CD4-positive, alpha-beta T cell treated with Interleukin-15 for 1 hour (primary cell): ENCODE measurements around the gene RTN3.
A peak's percentile ranks its signal among the peaks of the same experiment; 100 is the strongest.
"Not testable (repeated sequence)": the region's sequence is repeated elsewhere in the genome, so short reads cannot be mapped to it uniquely, and the experiment has no call there.

Experiments
- DNase-seq: peaks from one replicate; pipeline ENCODE4 v3.0.0-alpha.2; 2020

The RTN3 gene

GRCh38 chr11:63681321-63682065 is at the start of gene RTN3:
RTN3 (plus strand) TSS chr11:63681500; CDS start chr11:63681637, 137 bp downstream.
- peak; percentile 99 for DNase-seq

GRCh38 chr11:63635762-63636465 is 45.4 kb upstream of the RTN3 start:
- DNase-seq = peak; percentile 65

GRCh38 chr11:63638436-63638835 is 42.9 kb upstream of the RTN3 start:
- not testable (repeated sequence) for DNase-seq

DNA sequence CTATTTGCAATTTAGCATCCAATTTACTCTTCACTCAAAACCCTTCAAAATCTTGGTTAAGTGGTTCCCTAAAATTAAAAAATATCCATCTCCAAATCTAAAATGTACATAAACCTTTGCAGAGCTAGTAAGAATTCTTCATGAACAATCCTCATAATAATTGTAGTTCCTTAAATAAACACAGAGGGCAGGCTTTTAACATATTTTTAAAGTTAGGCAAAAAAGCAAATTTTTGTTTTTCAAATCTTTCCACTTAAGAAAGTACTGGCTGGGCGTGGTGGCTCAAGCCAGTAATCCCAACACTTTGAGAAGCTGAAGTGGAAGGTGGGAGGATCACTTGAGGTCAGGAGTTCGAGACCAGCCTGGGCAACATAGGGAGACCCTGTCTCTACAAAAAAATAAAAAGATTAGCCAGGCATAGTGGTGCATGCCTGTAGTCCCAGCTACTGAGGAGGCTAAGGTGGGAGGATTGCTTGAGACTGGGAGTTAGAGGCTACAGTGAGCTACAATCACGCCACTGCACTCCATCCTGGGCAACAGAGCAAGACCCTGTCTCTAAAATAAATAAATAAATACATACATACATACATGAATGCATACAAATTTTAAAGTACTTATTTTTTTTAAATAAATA is 42.0 kb upstream of the RTN3 start:
- no peak for DNase-seq

GRCh38 chr11:63641727-63642126 is 39.6 kb upstream of the RTN3 start:
- no peak for DNase-seq

DNA sequence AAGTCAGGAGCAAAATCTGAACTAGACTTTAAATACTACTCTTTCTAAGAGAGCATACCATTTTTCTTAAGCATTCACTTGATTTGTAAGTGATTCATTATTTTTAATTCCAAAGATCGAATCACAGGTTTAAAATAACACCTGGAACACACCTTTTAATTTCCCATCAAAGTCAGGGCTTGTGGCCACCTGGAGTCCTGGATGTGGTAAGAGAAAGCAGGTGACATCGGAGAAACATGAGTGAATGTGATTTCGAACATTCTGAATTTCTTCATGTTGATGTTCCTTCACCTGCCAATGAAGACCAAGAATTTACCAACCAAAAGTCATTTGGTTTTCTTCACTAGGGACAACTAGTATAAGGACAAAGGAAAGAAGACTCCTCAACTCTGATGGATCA is 38.1 kb upstream of the RTN3 start:
- DNase-seq = no peak

- no peak for DNase-seq
These were observed 28.6 kb upstream of the RTN3 start for GRCh38 chr11:63652671-63653070.

GRCh38 chr11:63660972-63661371 is 20.3 kb upstream of the RTN3 start:
- DNase-seq = no peak

GRCh38 chr11:63663809-63664208 is 17.5 kb upstream of the RTN3 start:
- no peak for DNase-seq

DNA sequence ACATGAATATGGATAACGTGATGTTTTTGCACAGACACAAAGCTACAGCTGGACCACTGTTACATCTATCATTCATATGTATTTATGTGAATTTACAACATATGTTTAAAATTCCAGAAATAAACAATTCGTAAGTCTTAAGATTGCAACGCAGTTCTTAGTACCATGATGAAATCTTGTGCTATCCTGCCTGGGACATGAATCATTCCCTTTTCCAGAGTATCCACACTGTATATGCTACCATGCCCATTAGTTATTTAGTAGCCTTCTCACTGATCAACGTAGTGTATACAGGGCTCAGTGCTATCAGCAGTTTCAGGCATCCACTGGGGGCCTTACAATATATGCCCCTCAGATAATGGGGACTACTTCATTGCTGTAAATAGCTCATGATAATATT is 14.4 kb upstream of the RTN3 start:
- no peak for DNase-seq

- DNase-seq = no peak
These were observed 13.1 kb upstream of the RTN3 start for GRCh38 chr11:63667995-63668795.

- no peak for DNase-seq
These were observed 11.2 kb upstream of the RTN3 start for GRCh38 chr11:63670096-63670432.

GRCh38 chr11:63670433-63671321 is 10.6 kb upstream of the RTN3 start:
- peak; percentile 23 for DNase-seq

GRCh38 chr11:63671322-63672155 is 9.8 kb upstream of the RTN3 start, which contains the start of gene ATL3:
ATL3 (minus strand) TSS chr11:63671376; CDS start chr11:63671335, 41 bp downstream.
- DNase-seq = peak; percentile 95

DNA sequence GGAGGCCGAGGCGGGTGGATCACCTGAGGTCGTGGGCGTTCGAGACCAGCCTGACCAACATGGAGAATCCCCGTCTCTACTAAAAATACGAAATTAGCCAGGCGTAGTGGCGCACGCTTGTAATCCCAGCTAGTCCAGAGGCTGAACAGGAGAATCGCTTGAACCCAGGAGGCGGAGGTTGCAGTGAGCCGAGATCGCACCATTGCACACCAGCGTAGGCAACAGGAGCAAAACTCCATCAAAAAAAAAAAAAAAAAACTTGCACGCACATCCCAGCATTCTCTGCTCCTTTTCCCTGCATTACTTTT is 9.2 kb upstream of the RTN3 start:
- no peak for DNase-seq

DNA sequence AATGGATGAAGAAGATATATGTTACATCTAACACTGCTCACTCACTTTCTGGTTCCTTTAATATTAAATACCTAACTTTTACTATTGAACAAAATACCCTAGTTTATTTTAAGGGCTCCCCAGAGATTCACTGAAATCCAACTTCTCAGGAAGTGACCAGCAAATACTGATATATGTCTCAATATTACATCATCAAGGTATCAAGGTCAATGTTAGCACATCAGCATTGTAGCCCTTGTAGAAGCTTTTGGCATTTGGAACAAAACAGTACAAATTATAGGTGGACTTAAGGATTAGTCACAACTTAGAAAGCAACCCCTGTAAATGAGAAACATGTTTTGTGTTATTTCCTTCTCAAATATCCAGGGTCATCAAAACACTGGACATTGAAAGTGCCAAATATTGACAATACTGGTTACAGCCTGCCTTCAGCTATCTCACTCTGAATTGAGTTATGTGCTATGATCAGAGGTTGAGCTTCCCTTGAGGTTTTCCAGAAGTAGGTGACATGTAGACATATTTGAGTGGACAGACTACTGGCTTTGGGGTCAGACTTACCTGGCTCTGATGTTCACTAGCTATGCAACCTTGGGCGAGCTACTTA is 8.3 kb upstream of the RTN3 start:
- DNase-seq = no peak

DNA sequence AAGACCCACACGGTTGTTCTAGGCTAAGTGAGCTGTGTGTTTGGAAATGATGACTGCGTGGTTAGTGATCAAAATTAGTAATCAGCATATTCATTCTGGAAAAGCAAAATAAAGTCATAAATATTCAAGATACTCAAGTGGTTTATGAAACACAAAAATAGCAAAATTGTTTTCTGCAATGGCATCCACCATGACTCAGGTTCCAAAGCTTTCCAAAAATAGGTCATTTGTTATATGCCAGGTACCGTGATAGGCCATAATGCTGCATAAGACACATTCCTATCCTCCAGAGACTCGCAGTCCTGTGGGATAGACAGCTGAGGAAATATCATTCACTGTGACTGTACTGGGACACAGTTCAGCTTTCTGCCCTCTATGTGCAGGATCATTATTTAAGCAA is 7.7 kb upstream of the RTN3 start:
- DNase-seq = no peak

DNA sequence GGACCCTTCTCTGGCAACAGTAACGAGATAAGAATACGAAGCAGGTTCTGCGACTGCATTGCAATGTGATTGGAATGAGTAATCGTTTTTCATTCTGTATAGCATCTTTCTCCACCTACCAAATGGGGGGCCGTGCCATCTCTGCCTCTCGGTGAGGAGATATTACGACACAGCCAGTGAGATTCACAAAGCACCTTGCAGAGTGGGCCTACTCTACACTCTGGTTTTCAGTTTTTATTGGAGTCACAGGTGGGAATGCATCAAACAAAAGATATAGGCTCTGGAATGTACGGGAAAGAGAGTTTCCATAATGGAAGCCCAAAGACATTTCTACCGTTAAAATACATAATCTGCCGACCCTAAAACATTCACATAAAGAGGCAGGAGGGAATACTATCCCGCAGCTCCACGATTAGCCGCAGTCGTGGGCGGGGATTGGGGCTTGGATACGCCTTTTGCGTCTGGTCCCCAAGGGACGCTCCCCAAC is 423 bp upstream of the RTN3 start:
- no peak for DNase-seq

GRCh38 chr11:63682066-63683021 is 1.0 kb downstream of the RTN3 start:
- no peak for DNase-seq
